Activated CD4-positive, alpha-beta T cell treated with anti-CD3 and anti-CD28 coated beads, Interleukin-2, amount 50 U/mL, for 16 hours (primary cell): ENCODE measurements around the gene CCSER2.
"Not testable (repeated sequence)": the region's sequence is repeated elsewhere in the genome, so short reads cannot be mapped to it uniquely, and the experiment has no call there.

Experiments used
- DNase-seq: peaks from one replicate; pipeline ENCODE4 v3.0.0-alpha.2; 2020

CCSER2 gene

GRCh38 chr10:84312816-84313215, 15.6 kb upstream of the CCSER2 start:
- DNase-seq: no peak

- DNase-seq: no peak
These were observed 14.1 kb upstream of the CCSER2 start for GRCh38 chr10:84314275-84314674.

GRCh38 chr10:84317174-84317573, 11.2 kb upstream of the CCSER2 start:
- no peak for DNase-seq

GRCh38 chr10:84321902-84322301, 6.5 kb upstream of the CCSER2 start:
- no peak for DNase-seq

- not testable (repeated sequence) for DNase-seq
These were observed 4.8 kb upstream of the CCSER2 start for GRCh38 chr10:84323566-84323965.

GRCh38 chr10:84326995-84327394, 1.4 kb upstream of the CCSER2 start:
- not testable (repeated sequence) for DNase-seq

GRCh38 chr10:84329196-84329611, 815 bp downstream of the CCSER2 start:
- DNase-seq: peak; percentile 87

GRCh38 chr10:84329986-84330651, 1.7 kb downstream of the CCSER2 start:
- DNase-seq: peak; percentile 79

GRCh38 chr10:84331091-84331490, 2.7 kb downstream of the CCSER2 start:
- no peak for DNase-seq

- peak; percentile 84 for DNase-seq
These were observed 5.6 kb downstream of the CCSER2 start for GRCh38 chr10:84333864-84334451.

- no peak for DNase-seq
These were observed 6.4 kb downstream of the CCSER2 start for GRCh38 chr10:84334811-84335210.

GRCh38 chr10:84335516-84335915, 7.1 kb downstream of the CCSER2 start:
- DNase-seq: no peak

GRCh38 chr10:84336406-84337090, 8.2 kb downstream of the CCSER2 start:
- DNase-seq: no peak

- no peak for DNase-seq
These were observed 8.8 kb downstream of the CCSER2 start for GRCh38 chr10:84337199-84337598.

- no peak for DNase-seq
These were observed 10.6 kb downstream of the CCSER2 start for GRCh38 chr10:84339025-84339424.

GRCh38 chr10:84340187-84340586, 11.8 kb downstream of the CCSER2 start:
- no peak for DNase-seq

GRCh38 chr10:84340632-84341537, 12.5 kb downstream of the CCSER2 start:
- no peak for DNase-seq

GRCh38 chr10:84341538-84341856, 13.1 kb downstream of the CCSER2 start:
- DNase-seq: no peak

- DNase-seq: no peak
These were observed 13.6 kb downstream of the CCSER2 start for GRCh38 chr10:84341983-84342382.

GRCh38 chr10:84342584-84342983, 14.2 kb downstream of the CCSER2 start:
- DNase-seq: no peak

GRCh38 chr10:84343831-84344230, 15.4 kb downstream of the CCSER2 start:
- DNase-seq: no peak

GRCh38 chr10:84344526-84344925, 16.1 kb downstream of the CCSER2 start:
- no peak for DNase-seq

- DNase-seq: not testable (repeated sequence)
These were observed 19.2 kb downstream of the CCSER2 start for GRCh38 chr10:84347575-84348002.
